ENCODE results near the gene COL27A1. TPM values are rescaled to one million over a fixed set of nuclear protein-coding genes. Genes with fewer than 3 reads are reported as not detected.

COL27A1 gene
- total RNA-seq, 2 donors from 2014 or later = 8.7 to 54.8 TPM

DNA sequence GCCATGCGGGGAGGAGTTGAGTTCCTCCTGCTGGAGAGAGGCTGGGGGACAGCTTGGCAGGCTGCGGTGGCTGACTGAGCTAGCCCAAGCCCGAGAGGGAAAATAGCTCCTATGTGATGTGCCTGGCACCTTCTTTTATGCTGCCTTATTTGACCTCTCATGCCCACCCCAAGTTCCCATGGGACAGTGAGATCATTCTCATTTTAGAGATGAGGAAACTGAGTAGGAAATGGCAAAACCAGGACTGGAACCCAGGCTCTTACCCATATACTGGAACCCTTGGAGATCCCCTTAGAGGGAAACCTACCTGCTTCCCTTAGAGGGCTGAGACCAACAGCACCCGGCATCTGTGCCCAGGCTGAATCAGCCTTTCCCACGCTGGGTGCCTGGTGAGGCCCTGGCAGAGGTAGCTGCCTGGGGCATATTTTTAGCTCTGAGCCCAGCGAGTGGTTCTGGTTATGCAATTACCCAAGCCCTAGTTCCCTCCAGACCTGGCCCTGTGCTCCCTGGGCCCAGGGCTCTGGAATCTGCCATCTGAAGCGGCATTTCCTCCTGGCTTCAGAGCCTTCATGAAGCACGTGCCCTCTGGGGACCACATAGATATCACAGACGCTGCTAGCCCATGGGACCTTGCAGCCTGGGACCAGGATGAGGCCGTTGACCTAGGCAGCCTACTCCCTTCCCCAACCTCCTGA lies 23.6 kb downstream of the COL27A1 start:
- Histone ChIP-seq H3K36me3 (no peaks in the 10 kb centered on the region), H3K27me3 (replicated peaks; ENCODE audit: insufficient read depth) (no peaks in the 10 kb centered on the region), H3K27ac (peak overlapping the region; percentile 27 to 30), H3K9me3 (no peaks in the 10 kb centered on the region), H3K4me3 (no peak overlapping the region), H3K4me1 (replicated peaks) (no peaks in the 10 kb centered on the region)
- intact Hi-C loops (cut with DNase I) = no loop called here
- 73% methylated on average over 10 of the region's 10 CpGs for WGBS
- TF ChIP-seq, protein P1, sequence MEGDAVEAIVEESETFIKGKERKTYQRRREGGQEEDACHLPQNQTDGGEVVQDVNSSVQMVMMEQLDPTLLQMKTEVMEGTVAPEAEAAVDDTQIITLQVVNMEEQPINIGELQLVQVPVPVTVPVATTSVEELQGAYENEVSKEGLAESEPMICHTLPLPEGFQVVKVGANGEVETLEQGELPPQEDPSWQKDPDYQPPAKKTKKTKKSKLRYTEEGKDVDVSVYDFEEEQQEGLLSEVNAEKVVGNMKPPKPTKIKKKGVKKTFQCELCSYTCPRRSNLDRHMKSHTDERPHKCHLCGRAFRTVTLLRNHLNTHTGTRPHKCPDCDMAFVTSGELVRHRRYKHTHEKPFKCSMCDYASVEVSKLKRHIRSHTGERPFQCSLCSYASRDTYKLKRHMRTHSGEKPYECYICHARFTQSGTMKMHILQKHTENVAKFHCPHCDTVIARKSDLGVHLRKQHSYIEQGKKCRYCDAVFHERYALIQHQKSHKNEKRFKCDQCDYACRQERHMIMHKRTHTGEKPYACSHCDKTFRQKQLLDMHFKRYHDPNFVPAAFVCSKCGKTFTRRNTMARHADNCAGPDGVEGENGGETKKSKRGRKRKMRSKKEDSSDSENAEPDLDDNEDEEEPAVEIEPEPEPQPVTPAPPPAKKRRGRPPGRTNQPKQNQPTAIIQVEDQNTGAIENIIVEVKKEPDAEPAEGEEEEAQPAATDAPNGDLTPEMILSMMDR (IDR thresholded peaks at IDR 0.05) = no peak
- TF ChIP-seq POLR2A (IDR thresholded peaks at IDR 0.05) = no peak
- no peak for DNase-seq (ENCODE audit: low spot score)

DNA sequence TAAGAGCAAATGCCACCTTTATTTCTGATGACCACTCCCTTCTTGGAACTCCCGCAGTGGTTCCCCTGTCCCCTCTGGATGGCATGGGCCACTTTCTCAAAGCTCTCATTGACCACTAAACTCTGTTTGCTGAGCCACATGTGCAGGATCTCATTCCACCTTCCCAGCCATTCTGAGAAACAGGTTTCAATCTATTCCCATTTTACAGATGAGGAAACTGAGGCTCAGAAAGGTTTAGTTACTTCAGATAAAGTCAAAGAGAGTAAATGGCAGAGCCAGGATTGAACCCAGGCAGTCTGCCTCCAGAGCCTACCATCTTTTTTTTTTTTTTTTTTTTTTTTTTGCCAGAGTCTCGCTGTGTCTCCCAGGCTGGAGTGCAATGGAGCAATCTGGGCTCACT lies 24.2 kb downstream of the COL27A1 start:
- H3K36me3 ChIP-seq = no peaks in the 10 kb centered on the region
- no peaks in the 10 kb centered on the region for H3K9me3 ChIP-seq
- no peak overlapping the region for H3K4me3 ChIP-seq
- WGBS = 95% methylated on average over 2 of the region's 2 CpGs
- peak overlapping the region; percentile 27 to 30 for H3K27ac ChIP-seq
- no peaks in the 10 kb centered on the region for H3K27me3 ChIP-seq (replicated peaks; ENCODE audit: insufficient read depth)
- H3K4me1 ChIP-seq (replicated peaks) = no peaks in the 10 kb centered on the region
- no peak for DNase-seq (ENCODE audit: low spot score)
- TF ChIP-seq, protein P1 (IDR thresholded peaks at IDR 0.05) = no peak
- TF ChIP-seq POLR2A (IDR thresholded peaks at IDR 0.05) = no peak
- TF ChIP-seq POLR2AphosphoS5 (IDR thresholded peaks at IDR 0.05) = no peak
- intact Hi-C loops (cut with DNase I) = no loop called here

DNA sequence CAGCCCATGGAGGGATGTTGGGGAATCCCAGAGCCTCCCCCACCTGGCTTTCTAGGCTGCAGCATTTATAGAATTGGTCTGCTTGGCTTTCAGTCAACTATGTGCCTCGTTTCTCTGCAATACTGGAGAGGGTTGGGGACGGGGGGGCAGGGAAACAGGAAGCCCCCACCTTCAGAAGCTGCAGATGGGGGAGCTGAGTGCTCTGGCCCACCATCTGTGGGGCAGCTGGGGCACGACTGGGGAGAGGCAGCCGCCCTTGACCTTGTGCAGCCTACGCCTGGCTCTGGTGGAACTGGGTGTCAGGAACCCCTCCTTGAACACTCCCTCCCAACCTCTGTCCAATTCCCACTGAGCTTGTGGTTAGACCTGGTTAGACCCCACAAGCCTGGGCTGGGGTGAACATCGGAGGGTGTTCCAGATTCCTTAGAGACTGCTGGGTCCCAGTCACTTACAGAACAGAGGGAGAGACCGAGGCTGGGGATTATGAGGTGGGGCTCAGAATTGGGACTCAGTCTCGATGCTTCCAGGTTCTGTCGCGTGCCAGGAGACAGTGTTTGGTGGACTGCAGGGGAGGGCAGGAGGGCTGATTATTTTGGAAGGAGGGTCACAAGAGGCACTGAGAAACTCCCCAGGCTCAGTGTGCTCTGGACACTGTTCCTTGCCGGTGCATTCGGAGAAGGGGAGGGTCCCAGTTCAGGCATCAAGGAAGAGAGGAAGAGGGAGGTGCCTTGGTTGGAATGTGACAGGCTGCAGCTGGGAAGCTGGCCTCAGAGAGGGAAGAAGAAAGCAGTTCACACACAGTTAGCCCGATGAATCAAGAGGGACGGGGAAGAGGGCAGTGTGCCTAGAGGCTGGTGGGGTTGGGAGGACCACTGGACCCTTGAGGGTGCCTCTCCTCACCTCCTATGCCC lies 25.6 kb downstream of the COL27A1 start:
- H3K27me3 ChIP-seq (replicated peaks; ENCODE audit: insufficient read depth) = no peaks in the 10 kb centered on the region
- H3K9me3 ChIP-seq = no peaks in the 10 kb centered on the region
- no peaks in the 10 kb centered on the region for H3K36me3 ChIP-seq
- TF ChIP-seq, protein P1 (IDR thresholded peaks at IDR 0.05) = no peak
- TF ChIP-seq POLR2A (IDR thresholded peaks at IDR 0.05) (no peak), POLR2AphosphoS5 (IDR thresholded peaks at IDR 0.05) (no peak)
- no peak for DNase-seq (ENCODE audit: low spot score)
- peak overlapping the region; percentile 46 to 49 for H3K27ac ChIP-seq
- no peak overlapping the region for H3K4me3 ChIP-seq
- WGBS = 17% methylated on average over 14 of the region's 14 CpGs
- intact Hi-C loops (cut with DNase I) = no loop called here
- H3K4me1 ChIP-seq (replicated peaks) = no peaks in the 10 kb centered on the region

DNA sequence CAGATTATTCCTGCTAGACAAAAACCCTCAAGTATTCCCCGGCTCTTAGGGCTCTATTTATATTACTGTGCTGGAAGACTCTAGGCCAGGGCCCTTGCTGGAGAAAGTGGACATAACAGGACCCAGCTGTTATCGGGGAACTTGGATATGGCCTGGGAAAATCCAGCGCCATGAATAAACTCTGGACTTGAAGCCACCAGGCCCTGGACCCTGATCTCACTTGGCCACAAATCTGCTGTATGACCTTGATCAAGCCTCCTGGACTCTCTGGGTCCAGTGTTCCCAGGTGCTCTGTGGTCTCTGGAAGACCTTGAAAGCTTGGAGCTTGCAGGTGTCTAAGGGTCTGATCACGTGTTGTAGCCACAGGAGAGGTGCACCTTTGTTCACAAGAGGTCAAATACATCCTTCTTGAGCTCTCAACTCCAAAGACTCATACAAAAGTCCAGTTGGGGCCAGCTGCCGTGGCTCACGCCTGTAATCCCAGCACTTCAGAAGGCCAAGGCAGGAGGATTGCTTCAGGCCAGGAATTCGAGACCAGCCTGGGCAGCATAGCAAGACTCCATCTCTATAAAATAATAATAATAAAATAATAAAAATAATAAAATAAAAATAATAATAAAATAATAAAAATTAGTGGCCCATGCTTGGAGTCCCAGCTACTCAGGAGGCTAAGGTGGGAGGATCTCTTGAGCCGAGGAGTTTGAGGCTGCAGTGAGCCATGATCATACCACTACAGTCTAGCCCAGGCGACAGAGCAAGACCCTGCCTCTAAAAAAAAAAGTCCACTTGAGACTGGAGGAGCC lies 26.5 kb downstream of the COL27A1 start:
- no peak for DNase-seq (ENCODE audit: low spot score)
- intact Hi-C loops (cut with DNase I) = no loop called here
- Histone ChIP-seq H3K27me3 (replicated peaks; ENCODE audit: insufficient read depth) (no peaks in the 10 kb centered on the region), H3K4me1 (replicated peaks) (no peaks in the 10 kb centered on the region), H3K36me3 (no peaks in the 10 kb centered on the region), H3K4me3 (no peak overlapping the region), H3K27ac (peak overlapping the region; percentile 21 to 49), H3K9me3 (no peaks in the 10 kb centered on the region)
- TF ChIP-seq POLR2AphosphoS5 (IDR thresholded peaks at IDR 0.05) (no peak), POLR2A (IDR thresholded peaks at IDR 0.05) (no peak)
- TF ChIP-seq, protein P1 (IDR thresholded peaks at IDR 0.05) = no peak
- WGBS = 73% methylated on average over 9 of the region's 9 CpGs

Data from prostate gland (tissue), 2 donors.